GM23338 (cell line): ENCODE data around the gene CCR7. TPM values are rescaled to one million over a fixed set of nuclear protein-coding genes. Genes with fewer than 3 reads are reported as not detected.

ENCODE experiments used
- ATAC-seq: fragments of 200-7000 bp; cut with Tn5 transposase; 3 replicates; pipeline ENCODE4 v1.9.1; 2020
- DNase-seq: peaks from one replicate; pipeline ENCODE4 v3.0.0-alpha.2; 2015; ENCODE audit warnings: low spot score
- H2AFZ ChIP-seq: fragments of 200-600 bp; sonication (generic); 2 replicates; pipeline ENCODE4 v1.8.0; 2016; ENCODE audit warnings: antibody characterized with exemption, mild to moderate bottlenecking, moderate library complexity
- H3F3A ChIP-seq: fragments of 200-600 bp; sonication (generic); replicated peaks from 2 replicates; pipeline ENCODE4 v1.8.0; 2017; ENCODE audit warnings: antibody characterized with exemption, mixed run types, low read depth
- H3K27ac ChIP-seq: fragments of 200-600 bp; sonication (generic); 2 replicates; pipeline ENCODE4 v1.6.1; 2016; ENCODE audit warnings: low read depth
- H3K27me3 ChIP-seq: fragments of 200-600 bp; sonication (generic); 2 replicates; pipeline ENCODE4 v1.8.0; 2016; ENCODE audit warnings: mild to moderate bottlenecking, mixed run types, moderate library complexity; ENCODE audit not compliant: insufficient read depth
- H3K36me3 ChIP-seq: fragments of 200-600 bp; sonication (generic); 2 replicates; pipeline ENCODE4 v1.8.0; 2016; ENCODE audit warnings: mild to moderate bottlenecking; ENCODE audit not compliant: insufficient read depth
- H3K4me1 ChIP-seq: fragments of 200-600 bp; sonication (generic); 2 replicates; pipeline ENCODE4 v1.8.0; 2016; ENCODE audit warnings: mild to moderate bottlenecking, moderate library complexity; ENCODE audit not compliant: insufficient read depth
- H3K4me2 ChIP-seq: fragments of 200-600 bp; sonication (generic); 2 replicates; pipeline ENCODE4 v1.7.1; 2017; ENCODE audit warnings: mixed run types
- H3K4me3 ChIP-seq: fragments of 200-600 bp; sonication (generic); 2 replicates; pipeline ENCODE4 v1.6.1; 2016; ENCODE audit warnings: mixed run types
- H3K79me2 ChIP-seq: fragments of 200-600 bp; sonication (generic); replicated peaks from 2 replicates; pipeline ENCODE4 v1.8.0; 2017; ENCODE audit warnings: mild to moderate bottlenecking; ENCODE audit not compliant: insufficient read depth
- H3K9me2 ChIP-seq: fragments of 200-600 bp; sonication (generic); 2 replicates; pipeline ENCODE4 v1.8.0; 2017; ENCODE audit not compliant: insufficient read depth
- H4K20me1 ChIP-seq: fragments of 200-600 bp; sonication (generic); replicated peaks from 2 replicates; pipeline ENCODE4 v1.8.0; 2017; ENCODE audit warnings: mild to moderate bottlenecking; ENCODE audit not compliant: insufficient read depth
- H3K27ac Mint-ChIP-seq: 2 replicates; pipeline ENCODE4 v1.8.0; 2020; ENCODE audit warnings: inconsistent platforms, mild to moderate bottlenecking, moderate library complexity, mixed read lengths
- H3K27me3 Mint-ChIP-seq: 3 replicates; pipeline ENCODE4 v1.8.0; 2022; ENCODE audit warnings: low read depth, mild to moderate bottlenecking, moderate library complexity, mixed read lengths, inconsistent platforms; ENCODE audit not compliant: insufficient read depth, poor library complexity
- H3K36me3 Mint-ChIP-seq: 3 replicates; pipeline ENCODE4 v1.8.0; 2021; ENCODE audit warnings: low read depth, mild to moderate bottlenecking, inconsistent platforms, moderate library complexity, mixed read lengths
- H3K4me1 Mint-ChIP-seq: 3 replicates; pipeline ENCODE4 v1.8.0; 2020; ENCODE audit warnings: mild to moderate bottlenecking, inconsistent platforms, mixed read lengths
- H3K4me3 Mint-ChIP-seq: 3 replicates; pipeline ENCODE4 v1.8.0; 2021; ENCODE audit warnings: moderate library complexity, mild to moderate bottlenecking, inconsistent platforms, mixed read lengths
- H3K9me3 Mint-ChIP-seq: 3 replicates; pipeline ENCODE4 v1.8.0; 2020; ENCODE audit warnings: moderate library complexity, mild to moderate bottlenecking, inconsistent platforms, mixed read lengths
- CREB1 ChIP-seq: fragments of 250-450 bp; sonication (Bioruptor Pico); IDR thresholded peaks from 2 replicates; pipeline ENCODE4 v1.5.0; 2020; ENCODE audit warnings: low read depth, mild to moderate bottlenecking, moderate library complexity
- ETS1 ChIP-seq: IDR thresholded peaks from 2 replicates; pipeline ENCODE4 v1.6.1; 2016; ENCODE audit warnings: antibody characterized with exemption
- EZH2 ChIP-seq: fragments of 200-600 bp; sonication (generic); IDR thresholded peaks from one replicate; pipeline ENCODE4 v1.8.0; 2017; ENCODE audit warnings: antibody characterized with exemption, mild to moderate bottlenecking, low read depth; ENCODE audit not compliant: unreplicated experiment
- JUNB ChIP-seq: IDR thresholded peaks from one replicate; pipeline ENCODE4 v1.6.1; 2016; ENCODE audit warnings: antibody characterized with exemption; ENCODE audit not compliant: unreplicated experiment
- NANOG ChIP-seq: IDR thresholded peaks from 2 replicates; pipeline ENCODE4 v1.6.1; 2016; ENCODE audit warnings: antibody characterized with exemption, borderline replicate concordance
- POLR2AphosphoS5 ChIP-seq: IDR thresholded peaks from 2 replicates; pipeline ENCODE4 v1.6.1; 2016; ENCODE audit warnings: antibody characterized with exemption, low read depth
- ZNF331 ChIP-seq: fragments of 250-450 bp; sonication (Bioruptor Pico); IDR thresholded peaks from 2 replicates; pipeline ENCODE4 v1.5.0; 2020; ENCODE audit warnings: low read depth, mild to moderate bottlenecking, moderate library complexity
- ZNF462 ChIP-seq: fragments of 250-450 bp; sonication (Bioruptor Pico); IDR thresholded peaks from 2 replicates; pipeline ENCODE4 v1.5.0; 2020; ENCODE audit warnings: mild to moderate bottlenecking, moderate library complexity
- polyA plus RNA-seq: library from polyadenylated mRNA; unstranded; fragments of >200 nt; fragmentation: Nextera tagmentation; extraction: Ambion mirVana; gene quantifications from 2 replicates; pipeline ENCODE4 v1.2.1, GENCODE V29; 2016
- total RNA-seq: library from RNA; depleted of rRNA; stranded (reverse); fragments of >200 nt; shearing (Covaris generic); gene quantifications from 2 replicates; pipeline ENCODE4 v1.2.3, GENCODE V29; 2014

The CCR7 gene
- total and polyA plus RNA-seq, 2 experiments from 2014 or later: 0.37 to 0.59 TPM

- H4K20me1 ChIP-seq: no peaks in the 10 kb centered on the region
- Mint-ChIP-seq H3K4me1 (peaks cover 25% of the 10 kb centered on the region), H3K36me3 (no peaks in the 10 kb centered on the region), H3K4me3 (no peak overlapping the region), H3K27me3 (peaks cover 17% of the 10 kb centered on the region), H3K27ac (no peak overlapping the region), H3K9me3 (no peaks in the 10 kb centered on the region)
- no peaks in the 10 kb centered on the region; the same call in 1 of the 2 replicates for H3K4me1 ChIP-seq
- no peak for TF ChIP-seq EZH2
- H3F3A ChIP-seq: no peaks in the 10 kb centered on the region
- no peak overlapping the region for H3K27ac ChIP-seq
- DNase-seq: no peak
- no peaks in the 10 kb centered on the region for H3K27me3 ChIP-seq
- peak overlapping the region; percentile 63; the same call in 1 of the 2 replicates for H2AFZ ChIP-seq
- H3K4me2 ChIP-seq: no peak overlapping the region
- no peak overlapping the region for H3K4me3 ChIP-seq
- no peak for ATAC-seq
- no peaks in the 10 kb centered on the region for H3K36me3 ChIP-seq
- H3K9me2 ChIP-seq: no peaks in the 10 kb centered on the region
- no peaks in the 10 kb centered on the region for H3K79me2 ChIP-seq
These were observed 8.3 kb downstream of the CCR7 start for GRCh38 chr17:40556884-40557414.

- DNase-seq (no peak), ATAC-seq (no peak)
- H3K4me1 Mint-ChIP-seq: peaks cover 25% of the 10 kb centered on the region
- Histone ChIP-seq H3F3A (no peaks in the 10 kb centered on the region), H4K20me1 (no peaks in the 10 kb centered on the region), H3K4me1 (no peaks in the 10 kb centered on the region; the same call in 1 of the 2 replicates), H3K9me2 (no peaks in the 10 kb centered on the region), H2AFZ (no peak overlapping the region), H3K36me3 (no peaks in the 10 kb centered on the region), H3K27me3 (no peaks in the 10 kb centered on the region), H3K4me2 (no peak overlapping the region), H3K4me3 (no peak overlapping the region), H3K27ac (no peak overlapping the region), H3K79me2 (no peaks in the 10 kb centered on the region)
- H3K27ac Mint-ChIP-seq: no peak overlapping the region
- no peaks in the 10 kb centered on the region for H3K9me3 Mint-ChIP-seq
- TF ChIP-seq POLR2AphosphoS5 (no peak), JUNB (no peak)
- H3K4me3 Mint-ChIP-seq: no peak overlapping the region
- H3K36me3 Mint-ChIP-seq: no peaks in the 10 kb centered on the region
- peaks cover 18% of the 10 kb centered on the region for H3K27me3 Mint-ChIP-seq
These were observed 9.0 kb downstream of the CCR7 start for GRCh38 chr17:40556198-40556661.

- Mint-ChIP-seq H3K9me3 (no peaks in the 10 kb centered on the region), H3K27me3 (peaks cover 21% of the 10 kb centered on the region), H3K4me3 (no peak overlapping the region), H3K27ac (no peak overlapping the region), H3K4me1 (peaks cover 25% of the 10 kb centered on the region), H3K36me3 (no peaks in the 10 kb centered on the region)
- Histone ChIP-seq H2AFZ (no peak overlapping the region), H3K79me2 (no peaks in the 10 kb centered on the region), H3K36me3 (no peaks in the 10 kb centered on the region), H3K27ac (no peak overlapping the region), H3K4me1 (no peaks in the 10 kb centered on the region; the same call in 1 of the 2 replicates), H3K4me2 (no peak overlapping the region), H3K4me3 (no peak overlapping the region), H4K20me1 (no peaks in the 10 kb centered on the region), H3F3A (no peaks in the 10 kb centered on the region), H3K27me3 (no peaks in the 10 kb centered on the region), H3K9me2 (no peaks in the 10 kb centered on the region)
- DNase-seq: no peak
- ATAC-seq: no peak
- TF ChIP-seq ETS1: no peak
- TF ChIP-seq NANOG: no peak
- no peak for TF ChIP-seq CREB1 (CRISPR knock-in tag)
- no peak for TF ChIP-seq ZNF331 (CRISPR knock-in tag)
- no peak for TF ChIP-seq EZH2
- no peak for TF ChIP-seq ZNF462 (CRISPR knock-in tag)
These were observed 9.7 kb downstream of the CCR7 start for GRCh38 chr17:40555296-40556190.
